ENCODE measurements around the gene FAM107B. TPM values are rescaled to one million over a fixed set of nuclear protein-coding genes. Genes with fewer than 3 reads are reported as not detected.

Gene FAM107B
- total and polyA plus RNA-seq, 4 donors, result 24.9 to 58.1 (median 30.9) TPM

GRCh38 chr10:14681802-14682201 lies 92.9 kb downstream of the FAM107B start:
- DNase-seq (ENCODE audit: low spot score), result no peak
- no peak overlapping the region for H3K9ac ChIP-seq (ENCODE audit: low read depth in 1 of 2, low read length in 2 of 2)
- no peak overlapping the region for H3K27ac ChIP-seq (ENCODE audit: low read depth in 1 of 2, low read length in 2 of 2)
- TF ChIP-seq NR2F2 (IDR thresholded peaks at IDR 0.05) (no peak), ATF3 (IDR thresholded peaks at IDR 0.05) (no peak), GABPA (IDR thresholded peaks at IDR 0.05 in 1 of 2, conservative IDR thresholded peaks at IDR 0.05 in 1 of 2) (no peak), TAF1 (conservative IDR thresholded peaks at IDR 0.05) (no peak), HNF4A (conservative IDR thresholded peaks at IDR 0.05) (no peak)
- H3K36me3 ChIP-seq (ENCODE audit: control insufficient read depth in 4 of 4, insufficient read depth in 3 of 4, low read depth in 1 of 4, low read length in 3 of 4), result no peaks in the 10 kb centered on the region
- no peaks in the 10 kb centered on the region for H3K27me3 ChIP-seq (ENCODE audit: control insufficient read depth in 4 of 4, insufficient read depth in 4 of 4, low read length in 3 of 4)
- H3K4me1 ChIP-seq (ENCODE audit: control insufficient read depth in 4 of 4, insufficient read depth in 4 of 4, low read length in 3 of 4), result no peaks in the 10 kb centered on the region
- no peaks in the 10 kb centered on the region for H3K9me3 ChIP-seq (ENCODE audit: control insufficient read depth in 4 of 4, low read length in 3 of 4)
- 96% methylated on average over 7 of the region's 7 CpGs for WGBS
- H3K4me3 ChIP-seq (ENCODE audit: low read depth in 1 of 3, low read length in 3 of 3), result no peak overlapping the region

GRCh38 chr10:14681305-14681704 lies 93.4 kb downstream of the FAM107B start:
- H3K27me3 ChIP-seq (ENCODE audit: control insufficient read depth in 4 of 4, insufficient read depth in 4 of 4, low read length in 3 of 4), result no peaks in the 10 kb centered on the region
- H3K36me3 ChIP-seq (ENCODE audit: control insufficient read depth in 4 of 4, insufficient read depth in 3 of 4, low read depth in 1 of 4, low read length in 3 of 4), result no peaks in the 10 kb centered on the region
- H3K4me3 ChIP-seq (ENCODE audit: low read depth in 1 of 3, low read length in 3 of 3), result no peak overlapping the region
- WGBS, result 95% methylated on average over 5 of the region's 5 CpGs
- TF ChIP-seq HNF4G (IDR thresholded peaks at IDR 0.05), result no peak
- no peak for TF ChIP-seq TAF1 (conservative IDR thresholded peaks at IDR 0.05)
- TF ChIP-seq RXRA (IDR thresholded peaks at IDR 0.05), result no peak
- TF ChIP-seq FOXA2 (IDR thresholded peaks at IDR 0.05), result no peak
- no peak for TF ChIP-seq JUND (IDR thresholded peaks at IDR 0.05)
- TF ChIP-seq ZBTB33 (IDR thresholded peaks at IDR 0.05), result no peak
- TF ChIP-seq CTCF (IDR thresholded peaks at IDR 0.05; ENCODE audit: low read depth, low read length, missing input control), result no peak
- TF ChIP-seq ATF3 (IDR thresholded peaks at IDR 0.05), result no peak
- TF ChIP-seq MAX (IDR thresholded peaks at IDR 0.05), result no peak
- TF ChIP-seq YY1 (IDR thresholded peaks at IDR 0.05), result no peak
- TF ChIP-seq HNF4A (conservative IDR thresholded peaks at IDR 0.05), result no peak
- no peak for TF ChIP-seq FOXA1 (IDR thresholded peaks at IDR 0.05)
- TF ChIP-seq SP1 (IDR thresholded peaks at IDR 0.05), result no peak
- no peak for TF ChIP-seq GABPA (IDR thresholded peaks at IDR 0.05 in 1 of 2, conservative IDR thresholded peaks at IDR 0.05 in 1 of 2)
- TF ChIP-seq EGR1 (IDR thresholded peaks at IDR 0.05; ENCODE audit: low read depth in 2 of 2), result no peak
- TF ChIP-seq RAD21 (IDR thresholded peaks at IDR 0.05), result no peak
- no peak for TF ChIP-seq REST (IDR thresholded peaks at IDR 0.05)
- TF ChIP-seq NR2F2 (IDR thresholded peaks at IDR 0.05), result no peak
- H3K9ac ChIP-seq (ENCODE audit: low read depth in 1 of 2, low read length in 2 of 2), result no peak overlapping the region
- no peak overlapping the region for H3K27ac ChIP-seq (ENCODE audit: low read depth in 1 of 2, low read length in 2 of 2)
- H3K4me1 ChIP-seq (ENCODE audit: control insufficient read depth in 4 of 4, insufficient read depth in 4 of 4, low read length in 3 of 4), result no peaks in the 10 kb centered on the region
- no peak for DNase-seq (ENCODE audit: low spot score)
- no peaks in the 10 kb centered on the region for H3K9me3 ChIP-seq (ENCODE audit: control insufficient read depth in 4 of 4, low read length in 3 of 4)
